Astrocyte (in vitro differentiated cells and primary cell): ENCODE results near the gene PLEKHA6. TPM values are rescaled to one million over a fixed set of nuclear protein-coding genes. Genes with fewer than 3 reads are reported as not detected.

ENCODE experiments used
- DNase-seq: peaks from one replicate; pipeline ENCODE4 v3.0.0-alpha.2; 2010; ENCODE audit warnings: low read depth
- FAIRE-seq: peaks from 2 replicates; lab custom pipeline; 2011; peaks lifted over from hg19 to GRCh38; lab: Jason Lieb, UNC
- H2AFZ ChIP-seq: 2 replicates; pipeline ENCODE4 v1.6.0; 2012; ENCODE audit warnings: low read depth, low read length, inconsistent platforms
- H3K27ac ChIP-seq: 2 replicates; pipeline ENCODE4 v1.5.1; 2011; ENCODE audit warnings: low read depth, low read length, inconsistent platforms
- H3K27me3 ChIP-seq: 2 replicates; pipeline ENCODE4 v1.6.0; 2011; ENCODE audit warnings: low read length, inconsistent platforms; ENCODE audit not compliant: insufficient read depth
- H3K36me3 ChIP-seq: 2 replicates; pipeline ENCODE4 v1.5.1; 2011; ENCODE audit warnings: low read length, inconsistent platforms; ENCODE audit not compliant: insufficient read depth
- H3K4me1 ChIP-seq: 2 replicates; pipeline ENCODE4 v1.5.1; 2011; ENCODE audit warnings: low read length, inconsistent platforms; ENCODE audit not compliant: insufficient read depth
- H3K4me2 ChIP-seq: 2 replicates; pipeline ENCODE4 v1.6.0; 2012; ENCODE audit warnings: low read length, inconsistent platforms
- H3K4me3 ChIP-seq: 2 replicates; pipeline ENCODE4 v1.5.1; 2011; ENCODE audit warnings: low read depth, mild to moderate bottlenecking, low read length, inconsistent platforms; ENCODE audit not compliant: insufficient read depth
- H3K79me2 ChIP-seq: 2 replicates; pipeline ENCODE4 v1.6.0; 2012; ENCODE audit warnings: mild to moderate bottlenecking, low read length, inconsistent platforms; ENCODE audit not compliant: insufficient read depth
- H3K9ac ChIP-seq: 2 replicates; pipeline ENCODE4 v1.6.0; 2012; ENCODE audit warnings: mild to moderate bottlenecking, low read length, inconsistent platforms
- H3K9me3 ChIP-seq: 2 replicates; pipeline ENCODE4 v1.5.1; 2012; ENCODE audit warnings: low read depth, mild to moderate bottlenecking, low read length, inconsistent platforms; ENCODE audit not compliant: insufficient read depth
- H4K20me1 ChIP-seq: 2 replicates; pipeline ENCODE4 v1.6.0; 2012; ENCODE audit warnings: low read length, inconsistent platforms; ENCODE audit not compliant: insufficient read depth
- H3K27ac Mint-ChIP-seq: one replicate; pipeline ENCODE4 v1.8.0; 2021; ENCODE audit warnings: mild to moderate bottlenecking, mixed read lengths; ENCODE audit not compliant: unreplicated experiment
- H3K27me3 Mint-ChIP-seq: one replicate; pipeline ENCODE4 v1.8.0; 2021; ENCODE audit warnings: low read depth, mixed read lengths; ENCODE audit not compliant: unreplicated experiment
- H3K36me3 Mint-ChIP-seq: one replicate; pipeline ENCODE4 v1.8.0; 2021; ENCODE audit warnings: low read depth, mixed read lengths; ENCODE audit not compliant: unreplicated experiment
- H3K4me1 Mint-ChIP-seq: one replicate; pipeline ENCODE4 v1.8.0; 2021; ENCODE audit warnings: low read depth, mixed read lengths; ENCODE audit not compliant: unreplicated experiment
- H3K4me3 Mint-ChIP-seq: one replicate; pipeline ENCODE4 v1.8.0; 2021; ENCODE audit warnings: mild to moderate bottlenecking, moderate library complexity, mixed read lengths; ENCODE audit not compliant: unreplicated experiment
- H3K9me3 Mint-ChIP-seq: one replicate; pipeline ENCODE4 v1.8.0; 2021; ENCODE audit warnings: mild to moderate bottlenecking, mixed read lengths; ENCODE audit not compliant: unreplicated experiment
- CTCF ChIP-seq: IDR thresholded peaks from 2 replicates; pipeline ENCODE4 v1.5.1; 2011; ENCODE audit warnings: low read depth, mild to moderate bottlenecking, inconsistent platforms, low read length, moderate library complexity; ENCODE audit not compliant: insufficient read depth
- EZH2 ChIP-seq: IDR thresholded peaks from 2 replicates; pipeline ENCODE4 v1.6.1; 2012; ENCODE audit warnings: mild to moderate bottlenecking, low read length, inconsistent platforms; ENCODE audit not compliant: insufficient read depth
- total RNA-seq: library from RNA; stranded (reverse); gene quantifications from 2 replicates; pipeline ENCODE4 v1.2.1, GENCODE V29; 2021

The PLEKHA6 gene
- total RNA-seq, 1 donor from 2014 or later, result 1.5 TPM

- peak; percentile 26 for FAIRE-seq
- no peaks in the 10 kb centered on the region for H3K36me3 Mint-ChIP-seq
- no peak for DNase-seq
- Histone ChIP-seq H3K9ac (no peak overlapping the region), H3K79me2 (no peaks in the 10 kb centered on the region), H3K4me1 (peaks cover 22% of the 10 kb centered on the region), H3K4me2 (peak overlapping the region; percentile 51), H4K20me1 (no peaks in the 10 kb centered on the region), H3K27ac (no peak overlapping the region), H3K9me3 (no peaks in the 10 kb centered on the region), H3K27me3 (peaks cover 8% of the 10 kb centered on the region), H2AFZ (no peak overlapping the region), H3K36me3 (no peaks in the 10 kb centered on the region), H3K4me3 (no peak overlapping the region)
- H3K27ac Mint-ChIP-seq, result no peak overlapping the region
- no peak for TF ChIP-seq EZH2
- no peak for TF ChIP-seq CTCF
- H3K9me3 Mint-ChIP-seq, result peaks cover 2% of the 10 kb centered on the region
- H3K4me3 Mint-ChIP-seq, result no peak overlapping the region
- H3K4me1 Mint-ChIP-seq, result peaks cover 15% of the 10 kb centered on the region
- peaks cover 35% of the 10 kb centered on the region for H3K27me3 Mint-ChIP-seq
Measured at GRCh38 chr1:204293605-204294337, 66.0 kb downstream of the PLEKHA6 start.

- H2AFZ ChIP-seq, result no peak overlapping the region
- no peaks in the 10 kb centered on the region for H3K36me3 Mint-ChIP-seq
- peaks cover 21% of the 10 kb centered on the region for H3K4me1 Mint-ChIP-seq
- H3K27me3 ChIP-seq, result peaks cover 9% of the 10 kb centered on the region
- H3K9me3 Mint-ChIP-seq, result peaks cover 2% of the 10 kb centered on the region
- H3K4me3 Mint-ChIP-seq, result no peak overlapping the region
- FAIRE-seq (no peak), DNase-seq (no peak)
- H3K27me3 Mint-ChIP-seq, result peaks cover 28% of the 10 kb centered on the region
- H3K4me1 ChIP-seq, result peaks cover 22% of the 10 kb centered on the region
- no peak overlapping the region for H3K9ac ChIP-seq
- H3K27ac ChIP-seq, result no peak overlapping the region
- no peak overlapping the region for H3K4me3 ChIP-seq
- H3K27ac Mint-ChIP-seq, result no peak overlapping the region
- no peaks in the 10 kb centered on the region for H4K20me1 ChIP-seq
- no peaks in the 10 kb centered on the region for H3K36me3 ChIP-seq
- H3K4me2 ChIP-seq, result no peak overlapping the region
- H3K79me2 ChIP-seq, result no peaks in the 10 kb centered on the region
- no peaks in the 10 kb centered on the region for H3K9me3 ChIP-seq
- no peak for TF ChIP-seq EZH2
- no peak for TF ChIP-seq CTCF
Measured at GRCh38 chr1:204292740-204293139, 67.0 kb downstream of the PLEKHA6 start.

- H3K36me3 ChIP-seq, result no peaks in the 10 kb centered on the region
- peaks cover 2% of the 10 kb centered on the region for H3K9me3 Mint-ChIP-seq
- no peak overlapping the region for H3K27ac Mint-ChIP-seq
- DNase-seq, result no peak
- H3K27ac ChIP-seq, result no peak overlapping the region
- FAIRE-seq, result no peak
- no peak overlapping the region for H2AFZ ChIP-seq
- H3K79me2 ChIP-seq, result no peaks in the 10 kb centered on the region
- peaks cover 12% of the 10 kb centered on the region for H3K4me1 Mint-ChIP-seq
- no peak overlapping the region for H3K9ac ChIP-seq
- H3K36me3 Mint-ChIP-seq, result no peaks in the 10 kb centered on the region
- H3K4me3 Mint-ChIP-seq, result no peak overlapping the region
- TF ChIP-seq EZH2 (no peak), CTCF (no peak)
- H3K4me2 ChIP-seq, result no peak overlapping the region
- H3K27me3 ChIP-seq, result peaks cover 21% of the 10 kb centered on the region
- H3K4me3 ChIP-seq, result no peak overlapping the region
- no peaks in the 10 kb centered on the region for H3K9me3 ChIP-seq
- peaks cover 38% of the 10 kb centered on the region for H3K27me3 Mint-ChIP-seq
- no peaks in the 10 kb centered on the region for H4K20me1 ChIP-seq
- H3K4me1 ChIP-seq, result peaks cover 4% of the 10 kb centered on the region
Measured at GRCh38 chr1:204289280-204289679, 70.4 kb downstream of the PLEKHA6 start.
